Endothelial cell of umbilical vein (primary cell): ENCODE measurements around the gene LBR. TPM values are rescaled to one million over a fixed set of nuclear protein-coding genes. Genes with fewer than 3 reads are reported as not detected.

Experiments used
- BruUV-seq: library from RNA; stranded (reverse); fragments of 400-500 nt; replicated peaks from 2 replicates; lab custom pipeline; 2021; lab: Mats Ljungman, UMichigan
- CTCF ChIA-PET: fragments of 300-600, 350-600 bp; sonication (Branson Sonifier 250); formaldehyde crosslinking; loops from one replicate; lab custom pipeline; 2021; ENCODE audit warnings: antibody characterized with exemption, inconsistent platforms; lab: Charles Lee
- POLR2A ChIA-PET: fragments of 300-600, 350-600 bp; sonication (Branson Sonifier 250); formaldehyde crosslinking; loops from one replicate; lab custom pipeline; 2021; ENCODE audit warnings: antibody characterized with exemption, inconsistent platforms; lab: Charles Lee
- DNase-seq: peaks from one replicate; pipeline ENCODE4 v3.0.0-alpha.2; 2011; ENCODE audit warnings: low read depth, low spot score
- FAIRE-seq: peaks from 2 replicates; lab custom pipeline; 2011; peaks lifted over from hg19 to GRCh38; lab: Jason Lieb, UNC
- H2AFZ ChIP-seq: 2 replicates; pipeline ENCODE4 v1.6.0; 2012; ENCODE audit warnings: low read depth, low read length, control low read depth, inconsistent platforms
- H3K27ac ChIP-seq: 2 replicates; pipeline ENCODE4 v1.5.1; 2011; ENCODE audit warnings: low read depth, mild to moderate bottlenecking, control low read depth, low read length, moderate library complexity; ENCODE audit not compliant: insufficient read depth
- H3K27me3 ChIP-seq, 2 experiments: 2 replicates each; pipeline versions ENCODE4 v1.6.0 to v1.6.1; 2011; ENCODE audit warnings: low read length in 2 of 2, mixed read lengths in 1 of 2; ENCODE audit not compliant: control insufficient read depth in 2 of 2, insufficient read depth in 2 of 2
- H3K36me3 ChIP-seq, 2 experiments: 2 replicates in 1 of 2; 3 replicates in 1 of 2; pipeline ENCODE4 v1.5.1; 2011; ENCODE audit warnings: low read length in 2 of 2, mild to moderate bottlenecking in 1 of 2, moderate library complexity in 1 of 2; ENCODE audit not compliant: control insufficient read depth in 2 of 2, insufficient read depth in 2 of 2; ENCODE audit errors: extremely low read depth in 1 of 2
- H3K4me1 ChIP-seq: 3 replicates; pipeline ENCODE4 v1.5.1; 2011; ENCODE audit warnings: mild to moderate bottlenecking, low read length; ENCODE audit not compliant: control insufficient read depth, insufficient read depth; ENCODE audit errors: extremely low read depth
- H3K4me2 ChIP-seq: 2 replicates; pipeline ENCODE4 v1.6.1; 2011; ENCODE audit warnings: low read length, control low read depth, mixed read lengths; ENCODE audit not compliant: insufficient read depth
- H3K4me3 ChIP-seq, 3 experiments: fragments of 200-600 bp in 1 of 3; sonication (generic), shearing (Covaris generic) in 1 of 3; replicated peaks in 1 of 3; 2 replicates each; pipeline ENCODE4 v1.5.1; 2011 to 2016; ENCODE audit warnings: control low read depth in 3 of 3, low read length in 3 of 3, mild to moderate bottlenecking in 2 of 3, inconsistent platforms in 1 of 3, low read depth in 1 of 3, moderate library complexity in 1 of 3; ENCODE audit not compliant: insufficient read depth in 1 of 3
- H3K79me2 ChIP-seq: 2 replicates; pipeline ENCODE4 v1.6.0; 2012; ENCODE audit warnings: low read length, inconsistent platforms; ENCODE audit not compliant: control insufficient read depth, insufficient read depth
- H3K9ac ChIP-seq: replicated peaks from 2 replicates; pipeline ENCODE3; 2011; ENCODE audit warnings: low read length, control low read depth; ENCODE audit not compliant: insufficient read depth; ENCODE audit errors: extremely low read depth
- H3K9me1 ChIP-seq: replicated peaks from 3 replicates; pipeline ENCODE4 v1.6.0; 2011; ENCODE audit warnings: mild to moderate bottlenecking, low read length; ENCODE audit not compliant: control insufficient read depth, insufficient read depth; ENCODE audit errors: extremely low read depth
- H3K9me3 ChIP-seq: replicated peaks from 2 replicates; pipeline ENCODE4 v1.5.1; 2012; ENCODE audit warnings: low read length, inconsistent platforms; ENCODE audit not compliant: control insufficient read depth, insufficient read depth
- H4K20me1 ChIP-seq: replicated peaks from 2 replicates; pipeline ENCODE3; 2011; ENCODE audit warnings: mild to moderate bottlenecking, low read length; ENCODE audit not compliant: control insufficient read depth, insufficient read depth; ENCODE audit errors: extremely low read depth
- EZH2 ChIP-seq: IDR thresholded peaks from 2 replicates; pipeline ENCODE4 v1.6.1; 2012; ENCODE audit warnings: borderline replicate concordance, low read depth, mild to moderate bottlenecking, moderate library complexity, low read length, inconsistent platforms; ENCODE audit not compliant: severe bottlenecking
- GATA2 ChIP-seq: IDR thresholded peaks from 2 replicates; pipeline ENCODE4 v1.7.0; 2011; ENCODE audit warnings: low read depth, mild to moderate bottlenecking, moderate library complexity, mixed read lengths, low read length; ENCODE audit not compliant: insufficient read length, insufficient read depth
- MYC ChIP-seq: IDR thresholded peaks from one replicate; pipeline ENCODE4 v1.6.1; 2011; ENCODE audit warnings: mild to moderate bottlenecking, low read depth, low read length
- POLR2A ChIP-seq: IDR thresholded peaks from 2 replicates; pipeline ENCODE4 v1.6.1; 2012; ENCODE audit warnings: low read depth, mild to moderate bottlenecking, control low read depth, low read length
- POLR2AphosphoS5 ChIP-seq: IDR thresholded peaks from 2 replicates; pipeline ENCODE4 v1.6.1; 2012; ENCODE audit warnings: low read depth, mild to moderate bottlenecking, control low read depth, low read length, moderate library complexity; ENCODE audit not compliant: insufficient read depth
- dilution Hi-C: fragments of 300-500 bp; cut with MboI; formaldehyde crosslinking; loops from one replicate; pipeline ENCODE4 v1.15.0; 2019; ENCODE audit warnings: low sequenced_read_pairs; ENCODE audit not compliant: extremely low pct_ligation_motif_present
- intact Hi-C: fragments of 100-400 bp; cut with micrococcal nuclease; formaldehyde crosslinking; loops from one replicate; pipeline ENCODE4 v1.10.0; 2022
- polyA plus RNA-seq, 4 experiments: library from polyadenylated mRNA; depleted of rRNA in 3 of 4; stranded (reverse) in 3 of 4; unstranded in 1 of 4; fragments of >200 nt; gene quantifications; 2 replicates each; pipeline versions ENCODE4 v1.2.1 to v1.2.3, GENCODE V29; 2011 to 2012; ENCODE audit warnings: missing spikeins in 1 of 4
- total RNA-seq: library from RNA; stranded (reverse); gene quantifications from 2 replicates; pipeline ENCODE4 v1.2.3, GENCODE V29; 2021

Gene LBR
- total and polyA plus RNA-seq, 2 donors (not counting 3 experiments of a cell fraction or from before 2014, with no cell fraction given): 53.9 to 119 TPM

GRCh38 chr1:225448146-225448805, 20.4 kb upstream of the LBR start:
- CTCF ChIA-PET: interaction anchor here (1.4 kb wide), 1 partner anchor 26 kb away, joined by 4 read pairs; no protein-coding TSS in a partner anchor

GRCh38 chr1:225447650-225448089, 19.8 kb upstream of the LBR start:
- TF ChIP-seq EZH2 (no peak), POLR2A (no peak), MYC (no peak), GATA2 (no peak), POLR2AphosphoS5 (no peak)
- no peak for DNase-seq
- H3K27me3 ChIP-seq: peaks cover 2% of the 10 kb centered on the region in 2 experiments

More at GRCh38 chr1:225448146-225448805, 20.4 kb upstream of the LBR start:
- POLR2A ChIA-PET: no interaction called here
- intact Hi-C loops: no loop called here
- dilution Hi-C loops: no loop called here
- no peak for TF ChIP-seq POLR2AphosphoS5
- Histone ChIP-seq H3K4me1 (peaks cover 32% of the 10 kb centered on the region), H3K79me2 (no peaks in the 10 kb centered on the region), H3K27me3 (peaks cover 2% of the 10 kb centered on the region in 2 experiments), H3K9me1 (no peaks in the 10 kb centered on the region), H3K9me3 (no peaks in the 10 kb centered on the region), H3K9ac (no peak overlapping the region), H3K4me3 (no peak overlapping the region), H3K4me2 (no peak overlapping the region), H4K20me1 (no peaks in the 10 kb centered on the region), H3K36me3 (no peaks in the 10 kb centered on the region), H2AFZ (no peak overlapping the region), H3K27ac (no peak overlapping the region)
- no peak for FAIRE-seq
- BruUV-seq: no TSS peak
- DNase-seq: no peak

More at GRCh38 chr1:225447650-225448089, 19.8 kb upstream of the LBR start:
- dilution Hi-C loops: no loop called here
- Histone ChIP-seq H3K36me3 (no peaks in the 10 kb centered on the region), H3K9ac (no peak overlapping the region), H3K4me2 (no peak overlapping the region), H3K4me1 (peaks cover 37% of the 10 kb centered on the region), H2AFZ (peak overlapping the region; percentile 34), H4K20me1 (no peaks in the 10 kb centered on the region), H3K9me3 (no peaks in the 10 kb centered on the region), H3K4me3 (no peak overlapping the region), H3K27ac (no peak overlapping the region), H3K9me1 (no peaks in the 10 kb centered on the region), H3K79me2 (no peaks in the 10 kb centered on the region)
- ChIA-PET CTCF (interaction anchor here (1.4 to 3.5 kb wide), 2 partner anchors 20 to 27 kb away, joined by 4 to 15 read pairs; no protein-coding TSS in a partner anchor), POLR2A (no interaction called here)
- no TSS peak for BruUV-seq
- no peak for FAIRE-seq
- intact Hi-C loops: no loop called here
